ENCODE data around the gene KRAS.
"Not testable (repeated sequence)": the region's sequence is repeated elsewhere in the genome, so short reads cannot be mapped to it uniquely, and the experiment has no call there.

The KRAS gene

GRCh38 chr12:25250744-25251730 lies at the start of gene KRAS:
Gene KRAS, minus strand, starts transcription at chr12:25250929.
- Histone ChIP-seq H3K4me3 (ENCODE audit: low read length) (peak within 1 kb of the TSS; percentile 78), H3K9me3 (ENCODE audit: low read length) (no peaks in the 10 kb centered on the region), H3K36me3 (ENCODE audit: insufficient read depth, low read length) (no peaks in the 10 kb centered on the region), H3K27me3 (ENCODE audit: insufficient read depth, low read length) (peaks cover 8% of the 10 kb centered on the region), H3K4me1 (ENCODE audit: insufficient read depth, low read length) (peaks cover 9% of the 10 kb centered on the region), H2AFZ (ENCODE audit: low read depth, low read length) (peak within 1 kb of the TSS; percentile 93)

GRCh38 chr12:25296381-25296780 lies 45.7 kb upstream of the KRAS start:
- H3K36me3 ChIP-seq (ENCODE audit: insufficient read depth, low read length): no peaks in the 10 kb centered on the region

GRCh38 chr12:25295361-25295760 lies 44.6 kb upstream of the KRAS start:
- Histone ChIP-seq H2AFZ (ENCODE audit: low read depth, low read length) (no peak overlapping the region), H3K9me3 (ENCODE audit: low read length) (no peaks in the 10 kb centered on the region), H3K4me3 (ENCODE audit: low read length) (no peak overlapping the region), H3K27me3 (ENCODE audit: insufficient read depth, low read length) (no peaks in the 10 kb centered on the region), H3K36me3 (ENCODE audit: insufficient read depth, low read length) (no peaks in the 10 kb centered on the region), H3K4me1 (ENCODE audit: insufficient read depth, low read length) (no peaks in the 10 kb centered on the region)

More at GRCh38 chr12:25296381-25296780, 45.7 kb upstream of the KRAS start:
- H3K4me3 ChIP-seq (ENCODE audit: low read length): no peak overlapping the region
- no peaks in the 10 kb centered on the region for H3K9me3 ChIP-seq (ENCODE audit: low read length)
- no peaks in the 10 kb centered on the region for H3K4me1 ChIP-seq (ENCODE audit: insufficient read depth, low read length)
- no peaks in the 10 kb centered on the region for H3K27me3 ChIP-seq (ENCODE audit: insufficient read depth, low read length)
- H2AFZ ChIP-seq (ENCODE audit: low read depth, low read length): no peak overlapping the region

- Histone ChIP-seq H3K4me3 (ENCODE audit: low read length) (no peak overlapping the region), H2AFZ (ENCODE audit: low read depth, low read length) (no peak overlapping the region), H3K36me3 (ENCODE audit: insufficient read depth, low read length) (no peaks in the 10 kb centered on the region), H3K4me1 (ENCODE audit: insufficient read depth, low read length) (no peaks in the 10 kb centered on the region), H3K9me3 (ENCODE audit: low read length) (no peaks in the 10 kb centered on the region), H3K27me3 (ENCODE audit: insufficient read depth, low read length) (no peaks in the 10 kb centered on the region)
Measured at GRCh38 chr12:25293653-25294052, 42.9 kb upstream of the KRAS start.

- not testable (repeated sequence) for H3K9me3 ChIP-seq (ENCODE audit: low read length); H3K27me3 ChIP-seq (ENCODE audit: insufficient read depth, low read length); H3K36me3 ChIP-seq (ENCODE audit: insufficient read depth, low read length); H2AFZ ChIP-seq (ENCODE audit: low read depth, low read length); H3K4me1 ChIP-seq (ENCODE audit: insufficient read depth, low read length); H3K4me3 ChIP-seq (ENCODE audit: low read length)
Measured at GRCh38 chr12:25292810-25293221, 42.1 kb upstream of the KRAS start.

- no peaks in the 10 kb centered on the region for H3K27me3 ChIP-seq (ENCODE audit: insufficient read depth, low read length)
- H3K9me3 ChIP-seq (ENCODE audit: low read length): no peaks in the 10 kb centered on the region
- H3K4me1 ChIP-seq (ENCODE audit: insufficient read depth, low read length): no peaks in the 10 kb centered on the region
- no peaks in the 10 kb centered on the region for H3K36me3 ChIP-seq (ENCODE audit: insufficient read depth, low read length)
- H3K4me3 ChIP-seq (ENCODE audit: low read length): no peak overlapping the region
- H2AFZ ChIP-seq (ENCODE audit: low read depth, low read length): no peak overlapping the region
Measured at GRCh38 chr12:25287610-25288009, 36.9 kb upstream of the KRAS start.

- Histone ChIP-seq H3K27me3 (ENCODE audit: insufficient read depth, low read length) (no peaks in the 10 kb centered on the region), H3K36me3 (ENCODE audit: insufficient read depth, low read length) (no peaks in the 10 kb centered on the region), H3K4me3 (ENCODE audit: low read length) (no peak overlapping the region), H3K4me1 (ENCODE audit: insufficient read depth, low read length) (no peaks in the 10 kb centered on the region), H3K9me3 (ENCODE audit: low read length) (no peaks in the 10 kb centered on the region), H2AFZ (ENCODE audit: low read depth, low read length) (no peak overlapping the region)
Measured at GRCh38 chr12:25286837-25287236, 36.1 kb upstream of the KRAS start.

GRCh38 chr12:25284024-25284423 lies 33.3 kb upstream of the KRAS start:
- Histone ChIP-seq H2AFZ (ENCODE audit: low read depth, low read length) (no peak overlapping the region), H3K9me3 (ENCODE audit: low read length) (no peaks in the 10 kb centered on the region), H3K4me1 (ENCODE audit: insufficient read depth, low read length) (no peaks in the 10 kb centered on the region), H3K36me3 (ENCODE audit: insufficient read depth, low read length) (no peaks in the 10 kb centered on the region), H3K4me3 (ENCODE audit: low read length) (no peak overlapping the region), H3K27me3 (ENCODE audit: insufficient read depth, low read length) (no peaks in the 10 kb centered on the region)

- no peaks in the 10 kb centered on the region for H3K4me1 ChIP-seq (ENCODE audit: insufficient read depth, low read length)
- no peak overlapping the region for H3K4me3 ChIP-seq (ENCODE audit: low read length)
- H2AFZ ChIP-seq (ENCODE audit: low read depth, low read length): no peak overlapping the region
- H3K9me3 ChIP-seq (ENCODE audit: low read length): no peaks in the 10 kb centered on the region
- H3K36me3 ChIP-seq (ENCODE audit: insufficient read depth, low read length): no peaks in the 10 kb centered on the region
- H3K27me3 ChIP-seq (ENCODE audit: insufficient read depth, low read length): no peaks in the 10 kb centered on the region
Measured at GRCh38 chr12:25283006-25283405, 32.3 kb upstream of the KRAS start.

GRCh38 chr12:25280082-25280481 lies 29.4 kb upstream of the KRAS start:
- H3K9me3 ChIP-seq (ENCODE audit: low read length): no peaks in the 10 kb centered on the region
- H3K27me3 ChIP-seq (ENCODE audit: insufficient read depth, low read length): no peaks in the 10 kb centered on the region
- no peaks in the 10 kb centered on the region for H3K4me1 ChIP-seq (ENCODE audit: insufficient read depth, low read length)
- no peak overlapping the region for H2AFZ ChIP-seq (ENCODE audit: low read depth, low read length)
- no peaks in the 10 kb centered on the region for H3K36me3 ChIP-seq (ENCODE audit: insufficient read depth, low read length)
- H3K4me3 ChIP-seq (ENCODE audit: low read length): no peak overlapping the region

- Histone ChIP-seq H3K4me1 (ENCODE audit: insufficient read depth, low read length) (no peaks in the 10 kb centered on the region), H3K9me3 (ENCODE audit: low read length) (no peaks in the 10 kb centered on the region), H3K27me3 (ENCODE audit: insufficient read depth, low read length) (no peaks in the 10 kb centered on the region), H3K36me3 (ENCODE audit: insufficient read depth, low read length) (no peaks in the 10 kb centered on the region), H2AFZ (ENCODE audit: low read depth, low read length) (no peak overlapping the region), H3K4me3 (ENCODE audit: low read length) (no peak overlapping the region)
Measured at GRCh38 chr12:25278269-25278668, 27.5 kb upstream of the KRAS start.

- H3K4me1 ChIP-seq (ENCODE audit: insufficient read depth, low read length): no peaks in the 10 kb centered on the region
- H2AFZ ChIP-seq (ENCODE audit: low read depth, low read length): no peak overlapping the region
- H3K27me3 ChIP-seq (ENCODE audit: insufficient read depth, low read length): no peaks in the 10 kb centered on the region
- no peak overlapping the region for H3K4me3 ChIP-seq (ENCODE audit: low read length)
- H3K9me3 ChIP-seq (ENCODE audit: low read length): no peaks in the 10 kb centered on the region
- H3K36me3 ChIP-seq (ENCODE audit: insufficient read depth, low read length): no peaks in the 10 kb centered on the region
Measured at GRCh38 chr12:25276199-25276937, 25.6 kb upstream of the KRAS start.

GRCh38 chr12:25271486-25272098 lies 20.9 kb upstream of the KRAS start:
- no peaks in the 10 kb centered on the region for H3K4me1 ChIP-seq (ENCODE audit: insufficient read depth, low read length)
- H3K9me3 ChIP-seq (ENCODE audit: low read length): no peaks in the 10 kb centered on the region
- no peak overlapping the region for H2AFZ ChIP-seq (ENCODE audit: low read depth, low read length)
- no peaks in the 10 kb centered on the region for H3K36me3 ChIP-seq (ENCODE audit: insufficient read depth, low read length)
- peaks cover 3% of the 10 kb centered on the region for H3K27me3 ChIP-seq (ENCODE audit: insufficient read depth, low read length)
- H3K4me3 ChIP-seq (ENCODE audit: low read length): no peak overlapping the region
